ENCODE results near the gene IBA57. TPM values are rescaled to one million over a fixed set of nuclear protein-coding genes. Genes with fewer than 3 reads are reported as not detected.
A peak's percentile ranks its signal among the peaks of the same experiment; 100 is the strongest.
"Not testable (repeated sequence)": the region's sequence is repeated elsewhere in the genome, so short reads cannot be mapped to it uniquely, and the experiment has no call there.

IBA57 gene
- total RNA-seq, 1 donor from 2014 or later = 8.9 TPM

DNA sequence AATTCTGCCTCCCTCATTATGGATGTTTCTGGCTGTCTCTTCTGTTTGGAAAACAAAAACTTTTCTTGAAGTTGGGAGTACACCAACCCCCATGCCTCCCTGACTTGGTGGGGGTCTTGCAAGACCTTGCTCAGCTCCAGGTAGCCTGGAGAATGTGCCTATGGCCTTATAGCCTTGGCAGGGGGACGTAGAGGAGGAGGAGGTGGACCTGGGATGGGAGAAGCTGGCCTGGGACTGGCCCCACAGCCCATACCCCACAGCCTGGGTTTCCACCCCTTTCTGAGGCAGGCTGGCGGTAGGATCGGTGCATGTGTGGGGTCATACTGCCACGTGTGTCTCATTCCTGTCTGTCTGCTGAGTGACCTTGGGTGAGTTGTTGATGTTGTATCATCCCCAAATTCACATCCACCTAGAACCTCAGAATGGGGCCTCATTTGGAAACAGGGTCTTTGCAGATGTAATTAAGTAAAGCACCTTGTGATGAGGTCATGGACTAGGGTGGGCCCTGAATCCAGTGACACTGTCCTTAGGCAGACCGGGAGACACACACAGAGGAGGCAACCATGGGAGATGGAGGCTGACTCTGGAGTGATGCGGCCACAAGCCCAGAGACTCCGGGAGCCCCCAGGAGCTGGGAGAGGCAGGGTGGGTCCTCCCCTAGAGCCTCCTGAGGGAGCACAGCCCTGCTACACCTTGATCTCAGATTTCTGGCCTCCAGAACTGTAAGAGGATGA is 60.7 kb downstream of the IBA57 start:
- no peak for DNase-seq (ENCODE audit: low read depth in 2 of 2)

DNA sequence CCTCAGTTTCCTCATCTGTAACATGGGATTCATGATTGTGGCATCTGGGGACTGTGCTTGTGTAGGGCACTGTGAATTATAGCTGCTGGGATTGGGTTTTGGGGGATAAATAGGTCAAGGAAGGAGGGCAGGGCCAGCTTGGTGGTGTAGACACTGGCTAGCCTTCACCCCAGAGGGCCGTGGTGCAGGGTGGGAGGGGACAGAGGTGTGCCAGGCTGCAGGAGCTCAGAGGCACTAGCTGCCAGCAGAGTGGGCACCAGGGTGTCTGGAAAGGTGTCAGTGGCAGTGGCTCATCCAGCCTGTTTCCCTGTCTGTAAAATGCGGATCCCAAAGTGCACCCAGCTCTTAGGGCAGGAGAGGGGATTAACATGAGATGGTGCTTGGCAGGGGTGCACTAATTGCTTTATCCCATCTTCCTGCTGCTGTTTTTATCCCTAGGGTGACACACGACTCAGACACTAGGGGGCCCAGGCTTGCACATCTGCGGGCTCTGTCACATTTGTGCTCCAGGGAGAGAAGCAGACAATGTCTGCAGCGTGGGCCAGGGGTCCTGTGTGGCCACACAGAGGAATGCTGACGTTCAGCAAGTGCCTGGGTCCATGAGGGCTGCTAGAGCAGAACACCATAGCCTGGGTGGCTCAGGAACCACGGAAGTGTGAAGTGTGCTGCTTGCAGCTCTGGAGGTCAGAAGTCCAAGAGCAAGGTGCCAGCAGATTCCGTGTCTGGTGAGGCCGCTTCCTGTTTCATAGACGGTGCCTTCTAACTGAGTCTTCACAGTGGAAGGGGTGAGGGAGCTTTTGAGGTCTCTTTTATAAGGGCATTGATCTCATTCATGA is 61.6 kb downstream of the IBA57 start:
- peak; percentile 43 to 52 for DNase-seq (ENCODE audit: low read depth in 2 of 2)

DNA sequence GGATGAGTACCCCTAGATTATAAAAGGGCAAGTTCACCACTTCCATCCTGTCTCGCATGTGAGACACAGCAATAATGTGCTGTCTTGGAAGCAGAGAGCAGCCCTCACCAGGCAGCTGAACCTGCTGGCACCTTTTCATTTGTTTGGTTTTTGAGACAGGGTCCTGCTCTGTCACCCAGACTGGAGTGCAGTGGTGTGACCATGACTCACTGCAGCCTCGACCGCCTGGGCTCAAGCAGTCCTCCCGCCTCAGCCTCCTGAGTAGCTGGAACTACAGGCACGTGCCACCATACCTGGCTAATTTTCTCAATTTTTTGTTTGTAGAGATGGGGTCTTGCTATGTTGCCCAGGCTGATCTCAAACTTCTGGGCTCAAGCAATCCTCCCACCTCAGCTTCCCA is 62.5 kb downstream of the IBA57 start:
- DNase-seq (ENCODE audit: low read depth in 2 of 2) = not testable (repeated sequence)

DNA sequence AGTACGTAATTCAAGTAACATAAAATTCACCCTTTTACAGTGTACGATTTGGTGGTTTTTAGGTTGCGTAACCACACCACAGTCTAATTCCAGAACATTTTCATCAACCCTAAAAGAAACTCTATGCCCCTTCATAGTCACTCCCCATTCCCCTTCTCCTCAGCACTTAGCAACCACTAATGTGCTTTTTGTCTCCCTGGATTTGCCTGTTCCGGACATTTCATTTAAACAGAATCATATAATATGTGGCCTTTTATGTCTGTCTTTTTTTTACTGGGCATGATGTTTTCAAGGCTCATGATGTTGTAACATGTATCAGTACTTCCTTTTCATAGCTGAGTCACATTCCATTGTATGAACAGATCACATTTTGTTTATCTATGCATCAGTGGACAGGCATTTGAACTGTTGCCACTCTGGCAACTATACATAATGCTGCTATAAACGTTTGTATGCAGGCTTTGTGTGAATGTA is 63.0 kb downstream of the IBA57 start:
- peak; percentile 56 to 79 for DNase-seq (ENCODE audit: low read depth in 2 of 2)

DNA sequence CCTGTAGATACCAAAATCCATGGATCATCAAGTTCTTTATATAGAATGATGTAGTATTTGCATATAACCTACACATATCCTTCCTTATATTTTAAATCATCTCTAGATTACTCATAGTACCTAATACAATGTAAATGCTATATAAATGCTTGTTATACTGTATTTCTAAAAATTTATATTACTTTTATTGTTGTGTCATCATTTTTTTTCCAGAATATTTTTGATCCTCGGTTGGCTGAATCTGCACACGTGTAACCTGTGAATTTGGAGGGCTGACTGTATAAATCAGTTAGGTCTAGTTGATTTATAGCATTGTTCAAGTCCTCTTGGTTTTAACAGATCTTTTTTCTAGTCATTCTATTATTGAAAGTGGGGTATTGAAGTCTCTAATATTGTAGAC is 65.6 kb downstream of the IBA57 start:
- DNase-seq (ENCODE audit: low read depth in 2 of 2) = no peak

Other genes with a start within 250 kb of the IBA57 start
- 0.87 and 0.99 TPM in 2 replicates for gene WNT9A, start 217.9 kb upstream of the IBA57 start, total RNA-seq
- gene WNT3A, start 158.8 kb upstream of the IBA57 start, total RNA-seq = not detected in 2 replicates
- gene ARF1, start 83.1 kb upstream of the IBA57 start, total RNA-seq = 205 and 292 TPM in 2 replicates
- 6.5 and 8.1 TPM in 2 replicates for gene C1orf35, start 62.5 kb upstream of the IBA57 start, total RNA-seq
- gene MRPL55, start 56.5 kb upstream of the IBA57 start, total RNA-seq = 35.7 and 47.4 TPM in 2 replicates
- gene GUK1, start 25.5 kb upstream of the IBA57 start, total RNA-seq = 590 and 952 TPM in 2 replicates
- 6.5 and 18.3 TPM in 2 replicates for gene GJC2, start 15.9 kb upstream of the IBA57 start, total RNA-seq
- 2.2 and 9.5 TPM in 2 replicates for gene OBSCN, start 42.2 kb downstream of the IBA57 start, total RNA-seq
- gene TRIM11, start 241.0 kb downstream of the IBA57 start, total RNA-seq = 8.7 and 12.3 TPM in 2 replicates

Data from lung microvascular endothelial cell (primary cell).